ENCODE results near the gene CABLES2.

Gene CABLES2

DNA sequence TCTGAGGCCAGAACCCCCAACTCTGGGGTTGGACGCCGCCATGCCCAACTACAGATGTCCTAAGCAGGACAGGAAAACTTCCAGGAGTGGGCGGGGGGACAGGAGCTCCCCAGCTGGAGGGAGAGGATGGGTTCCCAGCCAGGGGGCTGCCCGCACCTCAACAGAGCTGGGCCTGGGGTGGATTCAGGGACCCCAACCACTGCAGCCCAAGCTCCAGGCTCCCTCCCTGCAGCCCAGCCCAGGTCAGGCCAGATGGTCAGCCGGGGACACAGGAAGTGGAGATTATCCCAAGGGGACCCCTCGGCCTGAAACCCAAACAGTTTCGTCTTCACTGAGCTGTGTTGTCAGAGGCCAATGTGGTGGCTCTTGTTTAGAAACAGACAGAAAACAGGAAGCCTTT is 49.4 kb downstream of the CABLES2 start:
- TF ChIP-seq, protein P1, sequence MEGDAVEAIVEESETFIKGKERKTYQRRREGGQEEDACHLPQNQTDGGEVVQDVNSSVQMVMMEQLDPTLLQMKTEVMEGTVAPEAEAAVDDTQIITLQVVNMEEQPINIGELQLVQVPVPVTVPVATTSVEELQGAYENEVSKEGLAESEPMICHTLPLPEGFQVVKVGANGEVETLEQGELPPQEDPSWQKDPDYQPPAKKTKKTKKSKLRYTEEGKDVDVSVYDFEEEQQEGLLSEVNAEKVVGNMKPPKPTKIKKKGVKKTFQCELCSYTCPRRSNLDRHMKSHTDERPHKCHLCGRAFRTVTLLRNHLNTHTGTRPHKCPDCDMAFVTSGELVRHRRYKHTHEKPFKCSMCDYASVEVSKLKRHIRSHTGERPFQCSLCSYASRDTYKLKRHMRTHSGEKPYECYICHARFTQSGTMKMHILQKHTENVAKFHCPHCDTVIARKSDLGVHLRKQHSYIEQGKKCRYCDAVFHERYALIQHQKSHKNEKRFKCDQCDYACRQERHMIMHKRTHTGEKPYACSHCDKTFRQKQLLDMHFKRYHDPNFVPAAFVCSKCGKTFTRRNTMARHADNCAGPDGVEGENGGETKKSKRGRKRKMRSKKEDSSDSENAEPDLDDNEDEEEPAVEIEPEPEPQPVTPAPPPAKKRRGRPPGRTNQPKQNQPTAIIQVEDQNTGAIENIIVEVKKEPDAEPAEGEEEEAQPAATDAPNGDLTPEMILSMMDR (IDR thresholded peaks at IDR 0.05; ENCODE audit: low read depth, low read length) = no peak
- peak overlapping the region in 1 of 2 donors; percentile 9 for H3K4me3 ChIP-seq (replicated peaks in 1 of 2; ENCODE audit: low read depth in 2 of 2, low read length in 2 of 2)
- peak in 1 of 2 donors; percentile 32 for DNase-seq (ENCODE audit: low read depth in 2 of 2)

DNA sequence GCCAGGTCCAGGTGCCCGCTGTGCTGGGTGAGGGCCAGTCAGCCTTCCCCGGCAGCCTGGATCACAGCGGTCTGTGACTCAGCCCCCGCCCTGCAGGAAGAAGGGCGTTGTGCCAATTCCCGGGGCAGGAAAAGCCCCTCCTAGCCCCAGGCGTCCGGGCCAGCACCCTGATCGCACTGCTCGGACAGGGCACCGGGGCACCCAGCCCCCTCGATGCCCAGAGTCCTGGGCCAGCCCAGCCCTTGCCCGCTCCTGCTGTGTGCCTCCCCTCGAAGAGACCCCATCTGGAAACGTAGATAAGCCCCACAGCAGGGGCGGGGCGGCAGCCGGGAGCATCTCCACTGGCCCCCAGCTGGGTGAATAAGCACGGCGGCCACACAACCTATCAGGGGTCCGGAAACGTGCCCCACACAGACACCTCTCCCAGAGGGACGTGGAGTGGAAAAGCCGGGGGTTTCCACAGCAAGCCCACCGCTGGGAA is 49.9 kb downstream of the CABLES2 start:
- H3K4me3 ChIP-seq (replicated peaks in 1 of 2; ENCODE audit: low read depth in 2 of 2, low read length in 2 of 2) = peak overlapping the region in 1 of 2 donors; percentile 9
- TF ChIP-seq, protein P1 (IDR thresholded peaks at IDR 0.05; ENCODE audit: low read depth, low read length) = no peak
- peak; percentile 75 to 87 for DNase-seq (ENCODE audit: low read depth in 2 of 2)

DNA sequence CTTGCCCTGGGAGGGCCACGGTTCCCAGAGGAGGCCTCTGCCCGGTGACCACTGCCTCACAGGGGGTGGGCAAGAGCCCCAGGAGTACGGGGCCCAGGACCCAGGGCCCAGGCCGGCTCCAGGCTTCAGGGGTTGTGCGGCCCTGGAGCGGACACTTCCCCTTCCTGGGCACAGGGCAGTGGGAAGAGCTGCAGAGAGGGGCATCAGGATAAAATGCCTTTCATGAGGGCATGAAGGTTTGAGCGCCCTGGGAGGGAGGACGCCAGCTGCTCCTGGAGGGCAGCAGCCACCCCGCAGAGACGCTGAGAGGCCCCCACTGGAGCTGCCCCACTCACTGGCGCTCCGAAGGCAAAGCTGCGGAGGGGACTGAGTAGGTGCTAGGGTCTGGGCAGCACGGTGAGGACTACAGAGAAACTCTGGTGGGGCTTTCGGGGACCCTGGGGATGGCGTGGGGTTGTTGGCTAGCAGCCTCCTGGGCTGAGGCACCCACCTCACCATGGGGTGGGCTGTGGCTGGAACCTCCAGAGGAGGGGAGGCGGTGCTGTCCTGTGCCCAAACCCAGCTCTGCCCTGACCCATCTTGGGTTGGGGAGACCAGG is 50.4 kb downstream of the CABLES2 start:
- DNase-seq (ENCODE audit: low read depth in 2 of 2) = no peak
- TF ChIP-seq, protein P1 (IDR thresholded peaks at IDR 0.05; ENCODE audit: low read depth, low read length) = no peak
- H3K4me3 ChIP-seq (replicated peaks in 1 of 2; ENCODE audit: low read depth in 2 of 2, low read length in 2 of 2) = no peak overlapping the region

DNA sequence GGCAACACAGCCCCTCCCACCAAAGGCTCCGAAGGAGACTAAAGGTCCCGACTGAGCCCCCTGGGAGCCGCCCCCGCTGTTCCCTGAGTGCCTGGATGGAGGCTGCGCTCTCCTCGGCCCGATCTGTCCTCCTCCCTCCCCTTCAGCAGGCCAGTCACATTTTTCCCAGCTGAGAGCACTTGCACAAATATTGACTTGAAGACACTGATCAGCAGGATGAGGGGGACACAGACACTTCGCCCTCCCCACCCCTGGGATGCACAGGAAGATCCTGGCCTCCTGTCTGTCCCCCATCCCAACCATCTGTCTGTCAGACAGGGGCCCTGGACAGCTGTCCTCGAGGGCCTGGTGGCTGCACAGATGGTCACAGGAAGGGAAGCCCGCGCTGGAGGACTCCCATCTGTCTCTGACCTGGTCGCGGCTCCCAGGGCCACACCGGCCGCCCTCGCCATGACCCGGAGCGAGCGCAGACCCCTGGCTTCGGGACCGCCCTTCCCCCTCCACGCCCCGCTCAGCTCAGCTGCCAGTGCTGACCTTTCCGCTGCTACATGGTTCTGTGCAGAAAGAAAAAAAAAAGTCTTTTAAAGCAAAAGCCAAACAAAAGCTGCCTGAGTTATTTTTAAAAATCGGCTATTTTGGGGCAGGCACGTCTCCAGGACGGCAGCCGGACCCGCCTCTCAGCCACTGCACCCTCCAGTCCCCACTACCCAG is 51.1 kb downstream of the CABLES2 start:
- peak; percentile 33 to 72 for DNase-seq (ENCODE audit: low read depth in 2 of 2)
- TF ChIP-seq, protein P1 (IDR thresholded peaks at IDR 0.05; ENCODE audit: low read depth, low read length) = no peak
- H3K4me3 ChIP-seq (replicated peaks in 1 of 2; ENCODE audit: low read depth in 2 of 2, low read length in 2 of 2) = no peak overlapping the region

DNA sequence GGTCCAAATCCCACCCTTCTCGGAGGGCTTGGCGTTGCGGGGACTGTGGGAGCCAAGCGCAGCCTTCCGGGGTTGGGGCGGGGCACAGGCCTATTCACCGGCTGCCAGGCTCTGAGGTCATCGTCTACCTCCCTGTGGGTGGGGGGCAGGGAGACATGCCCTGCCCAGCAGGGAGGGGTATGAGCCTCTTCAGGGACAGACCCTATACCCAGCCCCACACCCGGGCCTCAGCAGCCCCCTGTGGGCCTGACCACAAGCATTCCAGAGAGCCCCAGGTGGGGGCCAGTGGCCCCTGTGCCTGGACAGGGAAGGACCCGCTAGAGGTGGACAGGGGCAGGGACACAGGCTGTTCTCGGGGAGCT is 51.6 kb downstream of the CABLES2 start:
- TF ChIP-seq, protein P1 (IDR thresholded peaks at IDR 0.05; ENCODE audit: low read depth, low read length) = no peak
- peak; percentile 50 to 68 for DNase-seq (ENCODE audit: low read depth in 2 of 2)
- H3K4me3 ChIP-seq (replicated peaks in 1 of 2; ENCODE audit: low read depth in 2 of 2, low read length in 2 of 2) = no peak overlapping the region

DNA sequence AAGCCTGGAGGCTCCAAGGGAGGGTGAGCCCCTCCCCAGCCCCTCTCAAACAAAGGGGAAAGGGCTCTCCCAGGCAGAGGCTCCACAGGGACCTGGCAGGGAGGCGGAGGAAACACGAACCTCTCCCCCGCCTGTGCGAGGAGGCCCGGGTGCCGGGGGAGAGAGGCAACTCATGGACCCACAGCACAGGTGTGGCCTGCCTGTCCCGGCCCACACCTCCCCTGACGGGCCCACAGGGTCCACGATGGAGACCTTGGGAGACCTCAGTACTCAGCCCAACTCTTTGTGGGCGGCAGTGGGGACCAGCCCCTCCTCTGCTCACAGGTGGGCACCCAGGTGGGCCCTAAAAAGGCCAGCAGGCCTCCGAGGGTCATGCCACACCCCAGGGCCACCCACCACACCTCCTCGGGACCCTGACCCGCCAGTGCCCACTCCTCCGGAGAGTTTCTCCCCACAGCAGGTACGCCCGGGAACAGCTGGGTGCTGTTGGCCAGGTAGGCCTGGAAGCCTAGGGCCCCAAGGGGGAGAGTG is 52.2 kb downstream of the CABLES2 start:
- no peak overlapping the region for H3K4me3 ChIP-seq (replicated peaks in 1 of 2; ENCODE audit: low read depth in 2 of 2, low read length in 2 of 2)

More for the DNA sequence above, 52.2 kb downstream of the CABLES2 start:
- TF ChIP-seq, protein P1 (IDR thresholded peaks at IDR 0.05; ENCODE audit: low read depth, low read length) = no peak
- DNase-seq (ENCODE audit: low read depth in 2 of 2) = no peak
